GM12891 (cell line): ENCODE measurements around the gene SMG9.

Experiments used
- PAX5 ChIP-seq: IDR thresholded peaks from 2 replicates; pipeline ENCODE4 v1.6.1; 2011; ENCODE audit warnings: low read length, moderate library complexity, mild to moderate bottlenecking; ENCODE audit not compliant: insufficient read depth, severe bottlenecking
- POLR2A ChIP-seq: IDR thresholded peaks from 2 replicates; pipeline ENCODE4 v1.6.1; 2011; ENCODE audit warnings: low read depth, low read length, control low read depth
- POLR2AphosphoS5 ChIP-seq: IDR thresholded peaks from 2 replicates; pipeline ENCODE4 v1.6.1; 2011; ENCODE audit warnings: low read depth, low read length, control low read depth
- POU2F2 ChIP-seq: IDR thresholded peaks from 2 replicates; pipeline ENCODE4 v1.6.1; 2011; ENCODE audit warnings: low read depth, mild to moderate bottlenecking, control low read depth, low read length, moderate library complexity
- SPI1 ChIP-seq: IDR thresholded peaks from 2 replicates; pipeline ENCODE4 v1.6.1; 2011; ENCODE audit warnings: low read depth, low read length, control low read depth
- TAF1 ChIP-seq: IDR thresholded peaks from 2 replicates; pipeline ENCODE4 v1.6.1; 2011; ENCODE audit warnings: low read depth, low read length, control low read depth

GRCh38 chr19:43690890-43691289, 63.9 kb downstream of the SMG9 start:
- TF ChIP-seq POLR2AphosphoS5 (no peak), POLR2A (no peak), TAF1 (no peak), PAX5 (no peak), POU2F2 (no peak), SPI1 (peak; percentile 90)
